Mucosa of descending colon (tissue), 3 donors: ENCODE results near the gene PRKCZ. TPM values are rescaled to one million over a fixed set of nuclear protein-coding genes. Genes with fewer than 3 reads are reported as not detected.
A peak's percentile ranks its signal among the peaks of the same experiment; 100 is the strongest.

Experiments used
- ATAC-seq: fragments of 200-7000 bp; cut with Tn5 transposase; one replicate; pipeline ENCODE4 v1.9.1; 2020; ENCODE audit warnings: mild to moderate bottlenecking, moderate library complexity
- DNase-seq, 3 donors: peaks; one replicate each; pipeline ENCODE4 v3.0.0-alpha.2; 2020
- H3K36me3 ChIP-seq: fragments of 200-600 bp; one replicate; pipeline ENCODE4 v1.8.0; 2021; ENCODE audit warnings: low read depth, mild to moderate bottlenecking
- H3K4me1 ChIP-seq: fragments of 200-600 bp; one replicate; pipeline ENCODE4 v1.8.0; 2021; ENCODE audit warnings: low read depth, mild to moderate bottlenecking
- H3K4me3 ChIP-seq: fragments of 200-600 bp; one replicate; pipeline ENCODE4 v1.8.0; 2021; ENCODE audit warnings: mild to moderate bottlenecking
- H3K9me3 ChIP-seq: fragments of 200-600 bp; one replicate; pipeline ENCODE4 v1.8.0; 2021; ENCODE audit warnings: mild to moderate bottlenecking
- CTCF ChIP-seq: fragments of 200-600 bp; IDR thresholded peaks from one replicate; pipeline ENCODE4 v1.8.0; 2022; ENCODE audit warnings: antibody characterized with exemption, mild to moderate bottlenecking
- intact Hi-C, 2 donors: fragments of 100-400 bp; cut with DNase I in 1 of 2; cut with micrococcal nuclease in 1 of 2; formaldehyde crosslinking; loops; one replicate each; pipeline versions ENCODE4 v1.11.0 to v1.11.1; 2022; cut with DNase I, micrococcal nuclease
- total RNA-seq, 3 donors: library from RNA; stranded (reverse); fragmentation: NEBNext Ultra II Directional in 2 of 3; extraction: Animal tissue kit (Norgen Biotek cat#: 25700) in 2 of 3; gene quantifications; one replicate each; pipeline versions ENCODE4 v1.2.1 to v1.2.4, GENCODE V29; 2021 to 2023
- donor health status: DM: no; HTN: no; CAD: no; lungs with moderate emphysema.
- donor health status: DM: no; HTN: no; CAD: no.
- donor health status: DM: no; HTN: yes; CAD: no.

PRKCZ gene
- total RNA-seq, 3 donors from 2014 or later: 38.9 to 80.2 (median 53.7) TPM

- no peak for ATAC-seq
- Histone ChIP-seq H3K9me3 (no peaks in the 10 kb centered on the region), H3K36me3 (no peaks in the 10 kb centered on the region), H3K4me1 (peaks cover 13% of the 10 kb centered on the region), H3K4me3 (no peak overlapping the region)
- DNase-seq: no peak
- intact Hi-C loops: loop anchor here (10.0 kb wide), 1 partner anchor 97 kb away; no protein-coding TSS in a partner anchor
- TF ChIP-seq CTCF: no peak
Observed at GRCh38 chr1:2041305-2041704, 8.9 kb upstream of the PRKCZ start.

GRCh38 chr1:2041887-2042286 lies 8.3 kb upstream of the PRKCZ start:
- intact Hi-C loops: loop anchor here (10.0 kb wide), 1 partner anchor 97 kb away; no protein-coding TSS in a partner anchor
- H3K36me3 ChIP-seq: no peaks in the 10 kb centered on the region
- no peak overlapping the region for H3K4me3 ChIP-seq
- no peak for TF ChIP-seq CTCF
- peaks cover 15% of the 10 kb centered on the region for H3K4me1 ChIP-seq
- H3K9me3 ChIP-seq: no peaks in the 10 kb centered on the region
- no peak for DNase-seq
- no peak for ATAC-seq

- Histone ChIP-seq H3K4me1 (peaks cover 27% of the 10 kb centered on the region), H3K36me3 (no peaks in the 10 kb centered on the region), H3K9me3 (no peaks in the 10 kb centered on the region), H3K4me3 (no peak overlapping the region)
- peak in 2 of 3 donors; percentile 66 to 70 for DNase-seq
- intact Hi-C loops: loop anchor here (10.0 kb wide), 1 partner anchor 98 kb away; no protein-coding TSS in a partner anchor
- no peak for TF ChIP-seq CTCF
- ATAC-seq: peak; percentile 26
Observed at GRCh38 chr1:2042830-2043773, 7.1 kb upstream of the PRKCZ start.

GRCh38 chr1:2043886-2044285 lies 6.3 kb upstream of the PRKCZ start:
- H3K4me1 ChIP-seq: peaks cover 34% of the 10 kb centered on the region
- no peaks in the 10 kb centered on the region for H3K9me3 ChIP-seq
- no peak for ATAC-seq
- no peak overlapping the region for H3K4me3 ChIP-seq
- intact Hi-C loops: loop anchor here (10.0 kb wide), 1 partner anchor 99 kb away; no protein-coding TSS in a partner anchor
- TF ChIP-seq CTCF: no peak
- peak in 1 of 3 donors; percentile 45 for DNase-seq
- no peaks in the 10 kb centered on the region for H3K36me3 ChIP-seq

DNA sequence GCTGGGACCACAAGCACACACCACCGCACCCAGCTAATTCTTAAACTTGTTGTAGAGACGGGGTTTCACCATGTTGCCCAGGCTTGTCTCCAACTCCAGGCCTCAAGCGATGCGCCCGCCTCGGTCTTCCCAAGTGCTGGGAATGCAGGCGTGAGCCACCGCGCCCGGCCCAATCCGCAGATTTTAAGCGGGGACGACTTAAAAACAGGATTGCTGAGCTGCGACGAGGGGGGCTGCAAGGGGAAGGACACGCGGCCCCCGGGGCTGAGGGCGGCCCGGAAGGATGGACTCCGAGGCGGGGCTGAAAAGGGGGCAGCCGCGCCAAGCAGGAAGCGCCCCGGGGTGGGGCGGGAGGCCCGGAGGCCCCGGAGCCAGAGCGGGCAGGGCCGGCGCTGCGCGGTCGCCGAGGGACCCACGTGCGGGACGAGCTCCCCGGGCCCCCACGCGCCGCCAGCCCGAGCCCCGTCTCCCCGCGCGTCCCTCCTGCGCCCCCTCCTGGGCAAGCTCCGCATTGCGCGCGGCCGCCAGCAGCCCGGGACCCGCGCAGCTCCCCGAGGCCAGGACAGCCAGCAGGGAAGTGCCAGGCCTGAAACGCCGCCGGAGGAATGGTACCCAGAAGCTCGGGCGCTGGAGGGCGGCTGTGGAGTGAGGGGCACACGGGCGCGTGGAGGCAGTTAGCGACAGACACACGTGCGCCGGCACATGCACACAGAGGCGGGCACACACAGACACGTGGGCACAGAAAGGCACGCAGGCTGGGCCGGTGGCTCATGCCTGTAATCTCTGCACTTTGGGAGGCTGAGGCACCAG lies 5.5 kb upstream of the PRKCZ start:
- DNase-seq: peak; percentile 73 to 88 (median 76)
- ATAC-seq: peak; percentile 59
- Histone ChIP-seq H3K4me1 (peaks cover 42% of the 10 kb centered on the region), H3K9me3 (no peaks in the 10 kb centered on the region), H3K4me3 (no peak overlapping the region), H3K36me3 (no peaks in the 10 kb centered on the region)
- peak; percentile 95 for TF ChIP-seq CTCF
- intact Hi-C loops: loop anchor here (10.0 kb wide), 1 partner anchor 100 kb away; no protein-coding TSS in a partner anchor
